DMS53 treated with DMSO at 0.1 percent for 48 hours (cell line): ENCODE data around the gene NME8.
"Not testable (repeated sequence)": the region's sequence is repeated elsewhere in the genome, so short reads cannot be mapped to it uniquely, and the experiment has no call there.

Source experiments
- DNase-seq: peaks from one replicate; lab custom pipeline; 2025; ENCODE audit not compliant: unreplicated experiment; lab: John Stamatoyannopoulos, UW

Gene NME8

GRCh38 chr7:37848297-37848696 lies at the start of gene NME8:
Gene NME8 (plus strand): TSS chr7:37848597. CDS start chr7:37850267, 1,670 bp downstream.
- DNase-seq, result no peak

GRCh38 chr7:37806152-37806551 lies 42.2 kb upstream of the NME8 start:
- no peak for DNase-seq

- DNase-seq, result not testable (repeated sequence)
These were observed 36.2 kb upstream of the NME8 start for GRCh38 chr7:37812161-37812580.

GRCh38 chr7:37815671-37816371 lies 32.6 kb upstream of the NME8 start:
- DNase-seq, result no peak

GRCh38 chr7:37816922-37817590 lies 31.3 kb upstream of the NME8 start:
- DNase-seq, result no peak

GRCh38 chr7:37817591-37817960 lies 30.8 kb upstream of the NME8 start:
- no peak for DNase-seq

- no peak for DNase-seq
These were observed 30.2 kb upstream of the NME8 start for GRCh38 chr7:37817996-37818720.

- no peak for DNase-seq
These were observed 27.5 kb upstream of the NME8 start for GRCh38 chr7:37820708-37821468.

GRCh38 chr7:37822946-37823345 lies 25.5 kb upstream of the NME8 start:
- DNase-seq, result no peak

GRCh38 chr7:37823557-37823956 lies 24.8 kb upstream of the NME8 start:
- DNase-seq, result no peak

- no peak for DNase-seq
These were observed 23.4 kb upstream of the NME8 start for GRCh38 chr7:37825038-37825437.

GRCh38 chr7:37826825-37827224 lies 21.6 kb upstream of the NME8 start:
- DNase-seq, result no peak

- DNase-seq, result no peak
These were observed 17.2 kb upstream of the NME8 start for GRCh38 chr7:37831244-37831643.

- DNase-seq, result no peak
These were observed 16.2 kb upstream of the NME8 start for GRCh38 chr7:37832194-37832593.

- peak; percentile 52 for DNase-seq
These were observed 15.1 kb upstream of the NME8 start for GRCh38 chr7:37833107-37833817.

- no peak for DNase-seq
These were observed 14.6 kb upstream of the NME8 start for GRCh38 chr7:37833818-37834146.

GRCh38 chr7:37853468-37853867 lies 5.1 kb downstream of the NME8 start:
- peak; percentile 20 for DNase-seq

GRCh38 chr7:37882086-37882485 lies 33.7 kb downstream of the NME8 start:
- DNase-seq, result no peak

- DNase-seq, result no peak
These were observed 45.0 kb downstream of the NME8 start for GRCh38 chr7:37893359-37893758.

- DNase-seq, result no peak
These were observed 46.3 kb downstream of the NME8 start for GRCh38 chr7:37894671-37895070.

GRCh38 chr7:37899712-37900247 lies 51.4 kb downstream of the NME8 start:
- no peak for DNase-seq
